ENCODE measurements around the gene CASTOR2. TPM values are rescaled to one million over a fixed set of nuclear protein-coding genes. Genes with fewer than 3 reads are reported as not detected.

CASTOR2 gene
- total and polyA plus RNA-seq, 8 donors = 0.08 to 44.3 (median 3.8) TPM; not detected in 1

- H3K27me3 ChIP-seq = no peaks in the 10 kb centered on the region
- no peak overlapping the region for H3K4me3 ChIP-seq
- intact Hi-C loops (cut with DNase I; ENCODE audit: low total_unique reads) = no loop called here
- 65 to 74% (median 68%) methylated on average over 8 of the region's 8 CpGs for WGBS, 5 donors
- no peak for TF ChIP-seq POLR2AphosphoS5 (IDR thresholded peaks at IDR 0.05)
- no peak for TF ChIP-seq EP300 (IDR thresholded peaks at IDR 0.05)
- TF ChIP-seq CTCF (IDR thresholded peaks at IDR 0.05) = no peak
- TF ChIP-seq POLR2A (IDR thresholded peaks at IDR 0.05) = no peak
- DNase-seq = no peak
- H3K27ac ChIP-seq = no peak overlapping the region
- H3K36me3 ChIP-seq = peaks cover 0 to 12% (median 0%) of the 10 kb centered on the region in 4 donors
- H3K4me1 ChIP-seq = no peaks in the 10 kb centered on the region
- peaks cover 0 to 12% (median 3%) of the 10 kb centered on the region in 4 donors for H3K9me3 ChIP-seq
These were observed 68.6 kb downstream of the CASTOR2 start for GRCh38 chr7:75033064-75033463.

GRCh38 chr7:75033826-75034225 is 69.3 kb downstream of the CASTOR2 start:
- intact Hi-C loops (cut with DNase I; ENCODE audit: low total_unique reads) = no loop called here
- DNase-seq = no peak
- Histone ChIP-seq H3K27me3 (no peaks in the 10 kb centered on the region), H3K4me3 (no peak overlapping the region), H3K36me3 (peaks cover 0 to 5% (median under 1%) of the 10 kb centered on the region in 4 donors), H3K4me1 (no peaks in the 10 kb centered on the region), H3K27ac (no peak overlapping the region), H3K9me3 (peaks cover 0 to 12% (median 3%) of the 10 kb centered on the region in 4 donors)
- 78 to 81% (median 79%) methylated on average over 8 of the region's 8 CpGs for WGBS, 5 donors
- TF ChIP-seq POLR2A (IDR thresholded peaks at IDR 0.05) = no peak
- no peak for TF ChIP-seq EP300 (IDR thresholded peaks at IDR 0.05)
- TF ChIP-seq CTCF (IDR thresholded peaks at IDR 0.05) = no peak
- TF ChIP-seq POLR2AphosphoS5 (IDR thresholded peaks at IDR 0.05) = no peak

GRCh38 chr7:75038508-75038907 is 74.0 kb downstream of the CASTOR2 start:
- intact Hi-C loops (cut with DNase I; ENCODE audit: low total_unique reads) = no loop called here
- no peaks in the 10 kb centered on the region for H3K27me3 ChIP-seq
- TF ChIP-seq EP300 (IDR thresholded peaks at IDR 0.05) = no peak
- TF ChIP-seq POLR2AphosphoS5 (IDR thresholded peaks at IDR 0.05) = no peak
- TF ChIP-seq CTCF (IDR thresholded peaks at IDR 0.05) = no peak
- TF ChIP-seq POLR2A (IDR thresholded peaks at IDR 0.05) = no peak
- no peak for DNase-seq
- WGBS, 5 donors = 73 to 90% (median 81%) methylated on average over 8 of the region's 8 CpGs
- peaks cover 0 to 7% (median 0%) of the 10 kb centered on the region in 4 donors for H3K4me1 ChIP-seq
- peaks cover 4 to 27% (median 18%) of the 10 kb centered on the region in 4 donors for H3K36me3 ChIP-seq
- no peak overlapping the region for H3K4me3 ChIP-seq
- H3K9me3 ChIP-seq = no peaks in the 10 kb centered on the region
- no peak overlapping the region for H3K27ac ChIP-seq

GRCh38 chr7:75039166-75039565 is 74.7 kb downstream of the CASTOR2 start:
- intact Hi-C loops (cut with DNase I; ENCODE audit: low total_unique reads) = no loop called here
- H3K4me3 ChIP-seq = no peak overlapping the region
- no peaks in the 10 kb centered on the region for H3K9me3 ChIP-seq
- TF ChIP-seq CTCF (IDR thresholded peaks at IDR 0.05) (no peak), POLR2A (IDR thresholded peaks at IDR 0.05) (no peak)
- WGBS, 5 donors = 88 to 91% (median 89%) methylated on average over 9 to 10 of the region's 10 CpGs
- no peaks in the 10 kb centered on the region for H3K27me3 ChIP-seq
- no peak overlapping the region for H3K27ac ChIP-seq
- peaks cover 0 to 7% (median 0%) of the 10 kb centered on the region in 4 donors for H3K4me1 ChIP-seq
- peaks cover 4 to 34% (median 25%) of the 10 kb centered on the region in 4 donors for H3K36me3 ChIP-seq
- no peak for DNase-seq
